Esophagus muscularis mucosa (tissue), 4 donors: Measurements from ENCODE around the gene GPC6.

ENCODE experiments used
- EP300 ChIP-seq: sonication (generic); formaldehyde crosslinking; IDR thresholded peaks from one replicate; pipeline ENCODE4 v1.6.1; 2017; ENCODE audit warnings: antibody characterized with exemption
- POLR2A ChIP-seq: fragments of 450-650 bp; IDR thresholded peaks from one replicate; pipeline ENCODE4 v1.6.1; 2017; ENCODE audit warnings: antibody characterized with exemption, moderate library complexity, mild to moderate bottlenecking, low read depth
- TF ChIP-seq, protein P1 (sequence below), 3 experiments: fragments of 200-600 bp in 2 of 3; fragments of 450-650 bp in 1 of 3; sonication (generic) in 2 of 3; IDR thresholded peaks; one replicate each; pipeline ENCODE4 v1.5.1; 2017 to 2019; ENCODE audit warnings: antibody characterized with exemption in 3 of 3, mild to moderate bottlenecking in 2 of 3, moderate library complexity in 1 of 3

DNA sequence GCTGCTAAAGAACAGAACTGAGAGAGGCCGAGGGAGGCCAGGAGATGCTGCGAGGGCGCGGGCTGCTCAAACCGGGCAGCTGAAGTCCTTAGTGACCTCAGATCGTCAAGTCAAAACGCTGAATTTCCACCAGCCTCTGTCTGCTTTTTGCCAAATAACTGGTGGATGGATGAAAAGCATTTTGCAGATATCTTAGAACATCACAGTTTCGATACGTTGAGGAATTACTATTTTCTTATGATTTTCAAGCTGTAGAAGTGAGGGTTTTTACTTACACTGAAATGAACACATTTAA is 2.0 kb downstream of the GPC6 start:
- TF ChIP-seq POLR2A (no peak), EP300 (no peak)
- TF ChIP-seq, protein P1, sequence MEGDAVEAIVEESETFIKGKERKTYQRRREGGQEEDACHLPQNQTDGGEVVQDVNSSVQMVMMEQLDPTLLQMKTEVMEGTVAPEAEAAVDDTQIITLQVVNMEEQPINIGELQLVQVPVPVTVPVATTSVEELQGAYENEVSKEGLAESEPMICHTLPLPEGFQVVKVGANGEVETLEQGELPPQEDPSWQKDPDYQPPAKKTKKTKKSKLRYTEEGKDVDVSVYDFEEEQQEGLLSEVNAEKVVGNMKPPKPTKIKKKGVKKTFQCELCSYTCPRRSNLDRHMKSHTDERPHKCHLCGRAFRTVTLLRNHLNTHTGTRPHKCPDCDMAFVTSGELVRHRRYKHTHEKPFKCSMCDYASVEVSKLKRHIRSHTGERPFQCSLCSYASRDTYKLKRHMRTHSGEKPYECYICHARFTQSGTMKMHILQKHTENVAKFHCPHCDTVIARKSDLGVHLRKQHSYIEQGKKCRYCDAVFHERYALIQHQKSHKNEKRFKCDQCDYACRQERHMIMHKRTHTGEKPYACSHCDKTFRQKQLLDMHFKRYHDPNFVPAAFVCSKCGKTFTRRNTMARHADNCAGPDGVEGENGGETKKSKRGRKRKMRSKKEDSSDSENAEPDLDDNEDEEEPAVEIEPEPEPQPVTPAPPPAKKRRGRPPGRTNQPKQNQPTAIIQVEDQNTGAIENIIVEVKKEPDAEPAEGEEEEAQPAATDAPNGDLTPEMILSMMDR (IDR thresholded peaks at IDR 0.05): no peak
